GM19455 (cell line): ENCODE measurements around the gene ATXN1.
"Not testable (repeated sequence)": the region's sequence is repeated elsewhere in the genome, so short reads cannot be mapped to it uniquely, and the experiment has no call there.

Experiments
- ATAC-seq: cut with Tn5 transposase; IDR thresholded peaks from one replicate; pipeline ENCODE4 v1.9.1; 2021; ENCODE audit not compliant: unreplicated experiment

Gene ATXN1

DNA sequence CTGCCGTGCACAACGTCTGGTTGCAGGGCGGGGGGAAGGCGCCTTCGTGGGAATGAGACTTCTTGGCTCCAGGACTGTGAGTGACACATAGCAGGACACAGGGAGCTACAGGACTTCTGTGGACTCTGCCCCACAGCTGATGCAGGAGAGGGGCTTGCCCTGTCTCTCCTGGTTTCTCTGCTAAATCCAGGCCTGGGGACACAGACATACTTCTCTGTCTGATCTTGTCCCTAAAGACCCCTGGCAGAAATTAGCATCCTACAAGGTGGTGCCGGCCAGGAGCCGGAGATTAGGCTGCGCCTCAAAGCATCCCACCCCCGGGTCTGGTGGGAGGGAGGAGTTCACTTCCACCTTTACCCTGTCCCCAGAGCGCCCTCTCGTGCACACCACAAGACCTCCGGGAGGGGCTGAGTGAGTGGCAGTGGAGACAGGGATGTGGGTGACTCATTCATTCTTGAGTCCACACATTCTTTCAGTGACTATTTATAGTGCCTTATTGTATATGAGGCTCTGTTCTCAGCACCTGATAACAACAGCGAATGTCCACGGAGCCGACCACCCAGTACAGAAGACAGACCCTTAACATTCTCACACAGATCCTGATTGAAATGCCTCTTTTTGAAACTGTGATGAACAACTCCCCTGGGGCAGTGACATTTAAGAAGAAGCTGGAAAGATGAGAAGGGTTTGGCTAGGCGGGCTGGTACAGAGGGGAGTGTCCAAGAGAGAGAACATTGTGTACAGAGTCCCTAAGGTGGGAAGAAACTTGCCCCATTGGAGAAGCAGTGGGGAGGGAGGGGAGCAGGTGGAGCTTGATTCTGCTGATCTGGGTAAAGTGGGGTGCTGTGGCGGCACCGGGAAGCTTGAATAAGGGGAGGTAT, 483.9 kb downstream of the ATXN1 start:
- no peak for ATAC-seq

DNA sequence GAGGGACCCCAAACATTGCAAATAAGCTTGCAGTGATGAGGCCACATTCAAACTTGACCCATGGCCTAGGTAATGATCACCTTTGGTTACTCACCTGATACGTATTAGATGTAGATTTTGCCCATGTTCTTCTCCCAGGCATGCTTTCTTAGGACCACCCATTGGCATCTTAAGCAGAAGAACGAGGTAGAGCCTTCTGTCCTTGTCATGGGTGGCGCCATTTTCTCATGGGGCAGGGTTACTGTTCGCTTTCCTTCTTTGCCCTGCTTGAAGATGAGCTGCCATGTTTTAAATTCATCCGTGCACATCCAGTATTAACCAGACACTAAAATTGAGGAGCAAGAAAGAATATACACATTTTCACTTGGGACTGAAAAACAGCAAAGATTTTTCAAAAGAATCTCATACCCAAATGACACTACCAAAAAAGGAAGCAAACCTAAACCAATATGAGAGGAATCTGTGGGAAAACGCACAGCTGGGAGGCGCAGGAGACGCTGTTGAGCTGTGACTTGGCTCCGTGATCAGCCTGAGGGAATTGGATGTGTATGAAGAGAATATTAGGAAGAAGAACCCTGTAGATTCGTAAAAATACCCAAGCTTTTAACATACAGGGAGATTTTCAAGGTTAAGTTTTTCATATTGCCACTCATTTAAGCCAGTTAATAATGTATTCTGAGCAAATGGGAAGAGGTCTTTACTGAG, 486.2 kb downstream of the ATXN1 start:
- ATAC-seq, result no peak

DNA sequence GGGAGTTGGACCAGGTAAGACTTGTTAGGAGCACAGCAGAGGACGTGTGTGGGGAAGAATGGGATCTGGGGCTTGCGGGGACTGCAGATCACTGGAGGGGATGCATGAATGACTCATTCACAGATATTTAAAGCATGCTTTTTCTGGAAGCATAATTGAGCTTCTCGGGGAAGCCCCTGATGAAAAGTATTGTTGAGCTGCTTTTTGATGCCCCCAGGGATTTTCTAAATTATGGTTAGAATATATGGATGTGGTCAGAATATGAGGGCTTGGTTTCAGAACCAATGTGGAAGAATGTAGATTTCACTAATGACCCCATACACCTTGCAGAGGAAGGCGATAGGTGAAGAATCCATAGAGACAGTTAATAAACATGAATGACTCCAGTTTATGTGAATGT, 486.8 kb downstream of the ATXN1 start:
- ATAC-seq, result no peak

DNA sequence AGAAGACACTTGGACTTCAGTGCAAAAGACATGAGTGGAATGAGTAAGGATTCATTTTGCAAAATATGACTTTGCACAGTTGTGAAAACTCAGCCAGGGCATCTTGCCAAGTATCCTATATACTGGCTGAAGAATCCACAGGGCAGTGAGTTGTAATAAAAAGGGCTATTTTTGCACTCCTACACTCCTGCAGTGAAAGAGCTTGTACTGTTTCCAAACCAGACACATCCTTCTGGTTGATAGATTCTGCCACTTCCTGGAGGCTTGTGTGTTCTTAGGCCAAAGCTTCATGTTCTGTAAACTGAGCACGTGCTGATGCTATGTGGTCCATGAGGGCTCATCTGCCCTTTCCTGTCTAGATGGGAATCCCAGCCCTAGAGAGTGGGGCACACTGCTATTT, 488.0 kb downstream of the ATXN1 start:
- ATAC-seq, result no peak

DNA sequence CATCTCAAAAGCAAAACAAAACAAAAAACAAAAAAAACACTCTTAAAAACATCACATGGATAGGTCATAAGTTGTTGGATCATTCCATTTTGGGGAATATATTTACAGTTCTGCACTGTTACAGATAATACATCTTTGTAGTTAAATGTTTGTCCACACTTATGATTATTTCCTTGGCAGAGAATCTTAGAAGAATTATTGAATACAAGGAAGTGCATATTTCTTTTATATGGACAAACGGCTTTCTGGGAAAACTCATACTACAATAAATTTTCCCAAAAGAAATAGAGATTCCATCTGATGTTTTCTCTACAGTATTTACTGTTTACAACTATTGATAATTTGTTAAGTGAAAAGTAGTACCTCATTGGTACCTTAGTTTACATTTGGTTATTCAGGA, 489.1 kb downstream of the ATXN1 start:
- no peak for ATAC-seq

DNA sequence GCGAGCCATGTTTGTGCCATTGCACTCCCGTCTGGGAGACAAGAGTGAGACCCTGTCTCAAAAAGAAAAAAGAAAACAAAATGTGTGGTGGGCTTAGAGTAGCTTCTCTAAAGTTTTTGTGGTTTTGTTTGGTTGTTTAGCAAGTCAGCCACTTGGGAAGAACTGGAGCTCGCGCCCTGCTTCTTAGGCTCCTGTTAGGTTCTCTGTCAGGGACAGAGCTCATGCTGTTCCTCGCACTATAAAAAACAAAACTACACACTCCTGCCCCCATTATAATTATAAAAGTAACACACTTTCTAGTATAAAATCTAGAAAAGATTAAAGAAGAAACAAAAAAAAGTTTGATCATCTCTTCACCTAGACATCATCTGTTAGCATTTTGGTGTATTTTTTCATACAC, 489.8 kb downstream of the ATXN1 start:
- ATAC-seq, result no peak

DNA sequence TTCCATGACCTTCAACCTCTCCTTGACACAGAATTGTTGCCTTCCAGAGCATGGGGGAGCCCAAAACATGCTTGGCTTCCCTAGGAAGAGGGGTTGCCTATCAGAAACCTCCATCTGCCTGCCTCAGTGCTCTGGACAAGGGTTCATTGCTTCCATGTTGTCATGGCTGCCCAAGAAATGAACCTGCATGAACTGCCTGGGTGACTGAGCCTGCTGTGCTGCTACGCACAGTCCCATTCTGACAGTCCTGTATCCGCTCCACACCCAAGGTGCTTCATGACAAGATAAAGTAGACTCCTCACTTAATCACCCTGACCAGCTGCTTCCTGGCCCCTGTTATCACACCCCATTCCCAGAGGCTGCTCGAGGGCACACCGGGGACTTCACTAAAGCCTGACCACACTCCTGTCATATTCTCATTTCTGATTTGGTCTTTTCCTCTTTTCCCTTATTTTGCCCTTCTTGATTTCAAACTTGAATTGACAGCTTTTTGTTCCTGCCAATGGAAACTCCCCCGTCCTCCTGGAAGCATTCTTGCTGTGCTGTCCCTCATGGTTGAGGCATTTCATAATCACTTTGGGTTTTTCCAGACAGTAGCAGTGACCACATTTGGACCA, 491.0 kb downstream of the ATXN1 start:
- no peak for ATAC-seq

DNA sequence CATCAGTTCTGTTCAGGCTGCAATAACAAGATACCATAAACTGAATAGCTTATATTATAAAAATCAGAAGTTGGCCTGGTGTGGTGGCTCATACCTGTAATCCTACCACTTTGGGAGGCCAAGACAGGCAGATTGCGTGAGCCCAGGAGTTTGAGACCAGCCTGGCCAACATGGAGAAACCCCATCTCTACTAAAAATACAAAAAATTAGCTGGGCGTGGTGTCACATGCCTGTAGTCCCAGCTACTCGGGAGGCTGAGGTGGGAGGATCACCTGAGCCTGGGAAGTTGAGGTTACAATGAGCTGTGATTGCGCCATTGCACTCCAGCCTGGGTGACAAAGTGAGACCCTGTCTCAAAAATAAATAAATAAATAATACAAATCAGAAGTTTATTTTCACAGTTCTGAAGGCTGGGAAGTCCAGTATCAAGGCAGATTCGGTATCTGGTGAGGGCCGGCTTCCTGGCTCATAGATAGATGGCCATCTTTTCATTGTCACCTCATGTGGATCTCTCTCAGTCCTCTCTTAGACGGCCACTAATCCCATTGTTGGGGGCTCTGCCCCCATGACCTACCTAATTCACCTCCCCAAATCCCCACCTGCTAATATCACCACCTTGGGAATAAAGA, 491.7 kb downstream of the ATXN1 start:
- ATAC-seq, result not testable (repeated sequence)

DNA sequence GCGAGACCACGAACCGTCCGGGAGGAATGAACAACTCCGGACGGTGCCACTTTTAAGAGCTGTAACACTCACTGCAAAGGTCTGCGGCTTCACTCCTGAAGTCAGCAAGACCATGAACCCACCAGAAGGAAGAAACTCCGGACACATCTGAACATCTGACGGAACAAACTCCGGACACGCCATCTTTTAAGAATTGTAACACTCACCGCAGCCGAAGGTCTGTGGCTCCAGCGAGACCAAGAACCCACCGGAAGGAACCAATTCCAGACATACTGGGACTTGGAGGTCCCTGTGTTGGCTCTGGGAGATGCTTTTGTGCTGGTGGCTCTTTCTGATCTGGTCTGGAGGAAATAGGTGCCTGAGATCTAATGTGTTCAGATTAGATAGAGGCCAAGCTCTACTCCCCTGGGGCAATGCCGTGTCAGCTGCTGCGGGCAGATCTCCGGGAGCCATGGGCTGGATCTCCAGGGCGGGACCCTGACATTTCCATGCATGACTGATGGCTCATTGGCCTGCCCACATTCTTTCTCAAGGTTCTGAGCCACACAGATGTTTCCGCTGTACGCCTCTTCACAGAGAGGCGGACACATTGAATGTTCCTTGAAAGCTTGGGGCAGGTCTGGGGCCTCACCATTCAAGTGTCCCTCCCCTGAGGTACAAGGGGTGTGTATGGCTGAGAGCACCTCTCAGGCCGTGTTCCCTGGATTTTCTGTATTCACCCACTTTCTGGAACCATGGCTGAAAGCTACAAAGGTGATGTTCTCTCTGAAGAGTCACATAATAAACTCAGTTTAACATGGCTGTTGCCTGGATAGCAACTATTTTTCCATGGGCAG, 493.6 kb downstream of the ATXN1 start:
- no peak for ATAC-seq

DNA sequence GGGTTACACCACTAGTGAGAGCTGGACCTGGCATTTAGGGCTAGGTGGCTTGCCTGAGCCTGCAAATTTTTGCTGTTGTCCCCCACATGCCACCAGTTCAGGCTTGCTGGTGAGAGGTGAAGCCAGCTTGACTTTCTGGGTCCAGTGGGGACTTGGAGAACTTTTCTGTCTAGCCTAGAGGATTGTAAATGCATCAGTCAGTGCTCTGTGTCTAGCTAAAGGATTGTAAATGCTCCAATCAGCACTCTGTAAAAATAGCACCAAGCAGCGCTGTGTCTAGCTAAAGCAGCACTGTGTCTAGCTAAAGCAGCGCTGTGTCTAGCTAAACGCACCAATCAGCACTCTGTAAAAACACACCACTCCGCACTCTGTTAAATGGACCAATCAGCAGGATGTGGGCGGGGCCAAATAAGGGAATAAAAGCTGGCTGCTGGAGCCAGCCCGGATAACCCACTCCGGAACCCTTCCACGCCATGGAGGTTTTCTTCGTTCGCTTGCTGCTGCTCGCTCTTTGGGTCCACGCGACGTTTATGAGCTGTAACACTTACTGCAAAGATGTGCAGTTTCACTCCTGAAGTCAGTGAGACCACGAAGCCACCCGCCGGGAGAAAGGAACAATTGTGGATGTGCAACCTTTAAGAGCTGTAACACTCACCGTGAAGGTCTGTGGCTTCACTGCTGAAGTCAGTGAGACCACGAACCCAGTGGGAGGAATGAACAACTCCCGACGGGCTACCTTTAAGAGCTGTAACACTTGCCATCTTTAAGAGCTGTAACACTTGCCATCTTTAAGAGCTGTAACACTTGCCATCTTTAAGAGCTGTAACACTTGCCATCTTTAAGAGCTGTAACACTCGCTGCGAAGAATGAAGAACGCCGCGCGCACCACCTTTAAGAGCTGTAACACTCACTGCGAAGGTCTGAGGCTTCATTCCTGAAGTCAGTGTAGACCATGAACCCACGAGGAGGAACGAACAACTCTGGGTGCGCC, 495.6 kb downstream of the ATXN1 start:
- no peak for ATAC-seq

DNA sequence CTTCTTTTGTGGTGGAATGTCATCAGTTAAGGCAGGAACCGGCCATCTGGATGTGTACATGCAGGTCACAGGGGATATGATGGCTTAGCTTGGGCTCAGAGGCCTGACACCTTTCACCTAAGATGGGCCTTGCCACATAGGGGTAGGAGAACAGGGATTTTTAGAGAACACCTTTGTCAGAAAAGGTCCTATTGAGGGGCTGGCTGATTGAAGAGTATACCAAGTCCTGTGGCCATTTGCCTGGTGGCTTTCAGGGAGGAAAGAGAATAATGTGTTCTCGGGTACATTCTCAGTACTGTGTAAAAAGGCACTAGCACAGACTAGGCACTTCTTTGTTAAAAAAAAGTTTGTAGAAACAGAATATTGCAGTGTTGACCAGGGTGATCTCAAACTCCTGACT, 496.5 kb downstream of the ATXN1 start:
- ATAC-seq, result no peak

DNA sequence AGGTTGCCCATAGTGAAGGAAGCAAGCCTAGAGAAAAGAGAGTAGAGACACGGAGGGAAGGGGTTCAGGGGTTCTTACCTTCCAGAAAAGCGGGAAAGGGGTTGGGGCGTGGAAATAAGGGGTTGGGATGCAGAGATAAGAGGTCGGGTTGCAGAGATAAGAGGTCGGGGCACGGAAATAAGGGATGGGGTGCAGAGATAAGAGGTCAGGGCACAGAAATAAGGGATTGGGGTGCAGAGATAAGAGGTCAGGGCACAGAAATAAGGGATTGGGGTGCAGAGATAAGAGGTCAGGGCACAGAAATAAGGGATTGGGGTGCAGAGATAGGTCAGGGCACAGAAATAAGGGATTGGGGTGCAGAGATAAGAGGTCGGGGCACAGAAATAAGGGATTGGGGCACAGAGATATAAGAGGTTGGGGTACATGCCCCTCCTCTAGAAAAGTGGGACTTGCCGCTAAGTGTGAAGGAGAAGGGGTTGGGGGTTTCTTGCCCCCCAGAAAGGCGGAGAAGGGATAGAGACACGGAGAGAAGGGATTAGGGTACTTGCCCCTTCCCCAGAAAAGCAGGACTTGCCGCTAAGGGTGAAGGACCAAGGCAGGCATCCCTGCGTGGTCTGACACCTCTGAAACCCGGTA, 497.7 kb downstream of the ATXN1 start:
- not testable (repeated sequence) for ATAC-seq

DNA sequence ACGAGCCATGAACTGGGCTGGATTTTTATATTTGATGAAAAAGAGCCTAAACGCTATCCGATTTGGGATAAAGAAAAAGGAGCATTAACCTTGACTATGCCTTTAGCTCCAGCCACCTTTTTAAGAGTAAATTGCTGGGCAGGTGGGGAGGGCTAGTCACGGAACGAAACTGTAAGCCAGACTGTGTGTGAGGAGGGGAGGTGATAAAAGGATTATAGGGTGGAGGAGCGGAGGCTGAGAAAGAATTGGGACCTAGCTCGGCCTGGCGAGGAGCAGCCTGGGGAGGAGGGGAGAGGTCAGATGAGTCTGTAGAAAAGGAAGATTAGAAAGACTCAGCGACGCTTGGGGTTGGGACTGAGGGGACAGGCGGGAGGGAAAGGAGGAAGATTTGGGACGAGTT, 498.5 kb downstream of the ATXN1 start:
- ATAC-seq, result not testable (repeated sequence)

DNA sequence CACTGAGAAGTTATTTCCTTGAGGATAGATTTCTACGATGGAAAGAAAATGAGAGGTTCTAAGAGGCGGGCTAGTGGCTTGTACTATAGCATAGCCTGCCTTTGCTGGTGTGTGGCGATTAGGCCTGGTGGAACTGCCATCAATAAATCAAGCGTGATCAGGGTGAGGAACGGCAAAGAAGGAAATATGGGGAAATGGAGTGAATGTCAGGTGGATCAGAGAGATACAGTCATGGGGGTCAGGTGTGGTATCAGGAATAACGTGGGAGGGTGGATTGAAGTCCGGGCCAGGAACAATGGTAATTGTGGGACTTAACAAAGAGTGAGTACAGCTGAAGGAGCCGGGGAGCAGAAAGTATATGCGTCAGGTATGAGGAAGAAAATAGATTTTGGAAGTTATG, 500.7 kb downstream of the ATXN1 start:
- not testable (repeated sequence) for ATAC-seq

DNA sequence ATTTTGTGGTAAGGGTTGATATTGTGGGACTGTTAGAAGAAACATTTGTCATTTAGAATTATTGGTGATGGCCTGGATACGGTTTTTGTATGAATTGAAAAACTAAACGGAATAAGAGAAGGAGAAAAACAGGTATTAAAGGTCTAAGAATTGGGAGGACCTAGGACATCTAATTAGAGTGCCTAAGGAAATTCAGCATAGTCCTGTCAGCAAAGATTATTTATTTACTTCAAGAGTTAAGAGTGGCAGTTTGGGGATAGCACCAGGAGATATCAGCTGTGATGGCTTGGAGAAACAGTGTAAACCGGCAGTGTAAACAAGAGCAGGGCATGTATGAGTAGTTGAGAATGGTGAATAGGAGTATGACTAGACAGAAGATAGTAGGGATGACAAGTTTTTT, 501.7 kb downstream of the ATXN1 start:
- not testable (repeated sequence) for ATAC-seq

DNA sequence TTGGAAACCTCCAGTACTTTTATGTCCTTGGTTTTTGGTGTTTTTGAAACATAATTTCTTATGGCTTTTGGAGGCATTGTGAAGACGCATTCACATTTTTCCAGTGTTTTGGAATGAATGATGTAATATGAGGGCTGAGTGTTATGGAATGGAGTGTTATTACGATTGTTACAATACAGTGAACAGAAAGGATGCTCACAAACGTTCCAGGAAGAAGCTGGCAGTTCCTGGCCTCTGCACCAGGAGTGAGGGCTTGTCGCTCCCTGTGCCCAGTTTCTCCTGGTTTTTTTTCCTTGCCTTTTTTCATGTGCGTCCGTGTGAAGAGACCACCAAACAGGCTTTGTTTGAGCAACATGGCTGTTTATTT, 502.6 kb downstream of the ATXN1 start:
- ATAC-seq, result no peak

DNA sequence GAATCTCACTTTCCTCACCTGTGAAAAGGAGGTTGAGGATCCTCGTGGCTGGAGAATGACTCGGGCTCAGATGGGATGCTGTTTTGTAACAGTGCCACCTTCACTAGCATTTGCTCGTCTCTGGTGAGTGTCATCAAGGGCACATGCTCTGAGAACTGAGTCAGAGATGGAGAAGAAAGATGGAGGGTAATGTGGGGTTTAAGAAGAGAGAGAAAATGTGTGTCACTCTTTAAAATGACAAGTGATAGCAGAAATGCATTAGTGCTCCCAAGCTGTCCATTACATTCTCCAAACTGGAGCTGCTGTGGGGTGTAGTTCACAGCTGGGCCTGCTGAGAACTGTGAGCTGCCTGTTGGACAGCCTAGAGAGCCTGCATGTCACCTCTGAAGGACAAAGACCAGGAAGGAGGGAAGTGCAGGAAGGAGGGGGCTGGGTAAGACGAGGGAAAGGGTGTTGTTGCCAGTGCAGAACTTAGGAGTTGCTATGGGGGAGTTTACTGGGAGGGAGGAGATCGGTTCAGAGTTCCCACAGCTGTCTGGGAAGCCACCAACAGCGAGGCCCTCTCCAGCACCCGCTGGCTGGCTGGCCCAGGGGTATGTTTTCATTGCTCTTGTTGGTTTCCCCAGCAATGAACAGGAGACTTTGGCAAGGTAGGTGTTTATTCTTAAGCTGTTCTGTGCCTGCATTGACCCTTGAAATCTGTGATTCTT, 503.1 kb downstream of the ATXN1 start:
- ATAC-seq, result no peak

DNA sequence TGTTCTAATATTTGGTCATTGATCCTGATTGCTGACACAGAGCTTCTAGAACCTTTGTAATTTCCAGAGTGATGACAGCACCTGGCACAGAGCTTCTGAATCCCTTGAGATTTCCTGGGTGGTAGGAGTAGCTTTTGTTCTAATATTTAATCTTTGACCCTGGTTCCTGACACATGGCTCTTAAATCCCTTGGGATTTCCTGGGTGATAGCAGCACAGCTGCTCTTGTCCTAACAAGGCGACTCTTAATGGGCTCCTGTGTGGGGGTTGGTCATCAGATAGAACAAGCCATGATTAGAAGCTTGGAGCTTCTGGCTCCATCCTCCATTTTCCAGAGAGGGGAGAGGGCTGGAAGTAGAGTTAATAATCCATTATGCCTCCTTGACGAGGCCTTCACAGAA, 504.5 kb downstream of the ATXN1 start:
- ATAC-seq, result no peak
